H1 (cell line): ENCODE data around the gene DIPK1A. TPM values are rescaled to one million over a fixed set of nuclear protein-coding genes. Genes with fewer than 3 reads are reported as not detected.

ENCODE experiments used
- CTCF ChIA-PET: fragments of 300-600 bp; sonication (Branson Sonifier 250); formaldehyde crosslinking; loops from one replicate; lab custom pipeline; 2021; ENCODE audit not compliant: partially characterized antibody; lab: Charles Lee
- POLR2A ChIA-PET: fragments of 300-600 bp; sonication (Branson Sonifier 250); formaldehyde crosslinking; loops from one replicate; lab custom pipeline; 2021; ENCODE audit warnings: inconsistent platforms; ENCODE audit not compliant: partially characterized antibody; lab: Charles Lee
- DNase-seq, 2 experiments: peaks; one replicate each; pipeline versions ENCODE4 v3.0.0 to v3.0.0-alpha.2; 2010 to 2022; ENCODE audit warnings: low spot score in 2 of 2, low read depth in 1 of 2, mixed read lengths in 1 of 2
- FAIRE-seq: peaks from 2 replicates; lab custom pipeline; 2011; peaks lifted over from hg19 to GRCh38; lab: Jason Lieb, UNC
- H2AFZ ChIP-seq: 2 replicates; pipeline ENCODE4 v1.8.1; 2012; ENCODE audit warnings: low read length, inconsistent platforms
- H2AK5ac ChIP-seq: 2 replicates; pipeline ENCODE4 v1.6.1; 2013; ENCODE audit warnings: low read depth, low read length
- H2BK120ac ChIP-seq: replicated peaks from 2 replicates; pipeline ENCODE3; 2013; ENCODE audit warnings: low read depth, low read length, inconsistent platforms
- H2BK12ac ChIP-seq: 2 replicates; pipeline ENCODE4 v1.6.1; 2013; ENCODE audit warnings: low read depth, low read length
- H2BK15ac ChIP-seq: 2 replicates; pipeline ENCODE4 v1.6.1; 2013; ENCODE audit warnings: low read length
- H2BK20ac ChIP-seq: 2 replicates; pipeline ENCODE4 v1.6.1; 2013; ENCODE audit warnings: low read length
- H2BK5ac ChIP-seq: 2 replicates; pipeline ENCODE4 v1.6.1; 2013; ENCODE audit warnings: low read depth, low read length
- H3K14ac ChIP-seq: 2 replicates; pipeline ENCODE4 v1.6.1; 2013; ENCODE audit warnings: inconsistent platforms; ENCODE audit not compliant: insufficient read length
- H3K18ac ChIP-seq: 2 replicates; pipeline ENCODE4 v1.6.1; 2013; ENCODE audit warnings: low read length; ENCODE audit errors: extremely low read depth
- H3K23ac ChIP-seq: 2 replicates; pipeline ENCODE4 v1.6.1; 2013; ENCODE audit warnings: inconsistent platforms; ENCODE audit not compliant: insufficient read length
- H3K23me2 ChIP-seq: 2 replicates; pipeline ENCODE4 v1.6.1; 2013; ENCODE audit warnings: low read depth, low read length
- H3K27ac ChIP-seq: 2 replicates; pipeline ENCODE4 v1.6.1; 2011; ENCODE audit warnings: low read depth, low read length, inconsistent platforms
- H3K27me3 ChIP-seq, 4 experiments: replicated peaks in 1 of 4; 1 replicate in 1 of 4; 2 replicates in 3 of 4; pipeline versions ENCODE4 v1.6.1 to v1.8.1; 2011 to 2013; ENCODE audit warnings: low read length in 3 of 4, mild to moderate bottlenecking in 3 of 4, inconsistent platforms in 2 of 4, mixed read lengths in 2 of 4, moderate library complexity in 1 of 4; ENCODE audit not compliant: control insufficient read depth in 3 of 4, insufficient read depth in 3 of 4; ENCODE audit errors: extremely low read depth in 1 of 4
- H3K36me3 ChIP-seq, 4 experiments: 2 replicates each; pipeline versions ENCODE4 v1.6.1 to v1.8.1; 2011 to 2013; ENCODE audit warnings: mild to moderate bottlenecking in 4 of 4, low read length in 3 of 4, moderate library complexity in 2 of 4, control low read depth in 1 of 4, inconsistent platforms in 1 of 4; ENCODE audit not compliant: insufficient read depth in 4 of 4, control insufficient read depth in 2 of 4
- H3K4ac ChIP-seq: replicated peaks from 2 replicates; pipeline ENCODE3; 2013; ENCODE audit warnings: low read length, low read depth, mixed read lengths, inconsistent platforms; ENCODE audit not compliant: insufficient read length
- H3K4me1 ChIP-seq, 4 experiments: replicated peaks in 1 of 4; 1 replicate in 1 of 4; 2 replicates in 3 of 4; pipeline versions ENCODE4 v1.6.1 to v1.8.1; 2011 to 2013; ENCODE audit warnings: low read length in 3 of 4, inconsistent platforms in 2 of 4, mixed read lengths in 1 of 4; ENCODE audit not compliant: insufficient read depth in 4 of 4, control insufficient read depth in 3 of 4
- H3K4me2 ChIP-seq, 2 experiments: 2 replicates each; pipeline versions ENCODE4 v1.6.1 to v1.8.1; 2011 to 2013; ENCODE audit warnings: low read depth in 2 of 2, low read length in 2 of 2, control low read depth in 1 of 2, inconsistent platforms in 1 of 2, mild to moderate bottlenecking in 1 of 2; ENCODE audit not compliant: insufficient read depth in 1 of 2
- H3K4me3 ChIP-seq, 4 experiments: fragments of 200-600, 300-600 bp in 1 of 4; sonication (generic), shearing (Covaris generic), sonication (Bioruptor Twin) in 1 of 4; 2 replicates each; pipeline versions ENCODE4 v1.5.1 to v1.8.1; 2011 to 2016; ENCODE audit warnings: low read length in 4 of 4, low read depth in 3 of 4, control low read depth in 2 of 4, inconsistent platforms in 2 of 4, mild to moderate bottlenecking in 2 of 4, mixed read lengths in 1 of 4, moderate library complexity in 1 of 4; ENCODE audit not compliant: insufficient read depth in 2 of 4; ENCODE audit errors: extremely low read depth in 1 of 4
- H3K56ac ChIP-seq: replicated peaks from 2 replicates; pipeline ENCODE3; 2013; ENCODE audit warnings: low read depth, mild to moderate bottlenecking, mixed read lengths, low read length, inconsistent platforms; ENCODE audit not compliant: insufficient read length
- H3K79me1 ChIP-seq: 2 replicates; pipeline ENCODE4 v1.6.1; 2013; ENCODE audit warnings: low read depth, low read length, control low read depth
- H3K79me2 ChIP-seq, 2 experiments: 2 replicates each; pipeline versions ENCODE4 v1.6.1 to v1.8.1; 2012 to 2013; ENCODE audit warnings: low read length in 2 of 2, mild to moderate bottlenecking in 2 of 2, inconsistent platforms in 1 of 2; ENCODE audit not compliant: insufficient read depth in 2 of 2, control insufficient read depth in 1 of 2
- H3K9ac ChIP-seq, 4 experiments: replicated peaks in 1 of 4; 1 replicate in 1 of 4; 2 replicates in 3 of 4; pipeline versions ENCODE4 v1.6.1 to v1.8.1; 2011 to 2013; ENCODE audit warnings: low read depth in 3 of 4, low read length in 3 of 4, control low read depth in 2 of 4, mild to moderate bottlenecking in 2 of 4, moderate library complexity in 2 of 4, inconsistent platforms in 1 of 4; ENCODE audit errors: extremely low read depth in 1 of 4
- H3K9me3 ChIP-seq, 2 experiments: 2 replicates each; pipeline versions ENCODE4 v1.6.1 to v1.8.1; 2012 to 2013; ENCODE audit warnings: mild to moderate bottlenecking in 2 of 2, moderate library complexity in 2 of 2, control low read depth in 1 of 2, inconsistent platforms in 1 of 2, low read depth in 1 of 2, low read length in 1 of 2, mixed read lengths in 1 of 2; ENCODE audit not compliant: insufficient read depth in 2 of 2
- H4K20me1 ChIP-seq, 2 experiments: replicated peaks in 1 of 2; 2 replicates each; pipeline versions ENCODE3 to v1.8.1; 2011 to 2013; ENCODE audit warnings: inconsistent platforms in 2 of 2, low read length in 2 of 2, mild to moderate bottlenecking in 1 of 2; ENCODE audit not compliant: insufficient read depth in 2 of 2, control insufficient read depth in 1 of 2
- H4K5ac ChIP-seq: 2 replicates; pipeline ENCODE4 v1.6.1; 2013; ENCODE audit warnings: low read length, low read depth, mixed read lengths, inconsistent platforms; ENCODE audit not compliant: insufficient read length
- H4K8ac ChIP-seq: 2 replicates; pipeline ENCODE4 v1.8.0; 2013; ENCODE audit warnings: mild to moderate bottlenecking, moderate library complexity, low read length, inconsistent platforms; ENCODE audit not compliant: insufficient read depth; ENCODE audit errors: extremely low read depth
- H4K91ac ChIP-seq: replicated peaks from 2 replicates; pipeline ENCODE3; 2013; ENCODE audit warnings: low read length, mixed read lengths, inconsistent platforms; ENCODE audit not compliant: insufficient read length
- BRCA1 ChIP-seq: IDR thresholded peaks from 2 replicates; pipeline ENCODE4 v1.6.1; 2012; ENCODE audit warnings: low read depth, low read length, improper control_type of control experiment
- KDM4A ChIP-seq: IDR thresholded peaks from one replicate; pipeline ENCODE4 v1.7.1; 2012; ENCODE audit warnings: low read depth, mild to moderate bottlenecking, moderate library complexity, low read length, inconsistent platforms; ENCODE audit not compliant: severe bottlenecking
- SRF ChIP-seq: IDR thresholded peaks from 2 replicates; pipeline ENCODE4 v1.6.1; 2011; ENCODE audit warnings: mild to moderate bottlenecking, low read depth, low read length, moderate library complexity
- TCF12 ChIP-seq: IDR thresholded peaks from 2 replicates; pipeline ENCODE4 v1.6.1; 2011; ENCODE audit warnings: low read depth, mild to moderate bottlenecking, low read length
- WGBS, 2 experiments: shearing (Covaris generic) in 1 of 2; methylation state at CpG; one replicate each; pipeline versions ENCODE4 v1.1.6 to v1.1.7; 2013 to 2015; ENCODE audit warnings: low lambda C conversion rate in 2 of 2, mixed read lengths in 2 of 2, inconsistent platforms in 1 of 2, low coverage in 1 of 2, missing lambda C conversion rate in 1 of 2; ENCODE audit not compliant: insufficient replicate concordance in 2 of 2, insufficient coverage in 1 of 2, insufficient read length in 1 of 2; ENCODE audit errors: extremely low coverage in 1 of 2, missing lambda C conversion rate in 1 of 2; 5-methylcytosine and 5-hydroxymethylcytosine counted together
- polyA plus RNA-seq, 7 experiments: library from polyadenylated mRNA; depleted of rRNA in 3 of 7; stranded (reverse) in 5 of 7; unstranded in 2 of 7; fragments of >200 nt in 5 of 7; fragments of 200-250 nt in 2 of 7; gene quantifications; 1 replicate in 5 of 7; 2 replicates in 1 of 7; 4 replicates in 1 of 7; pipeline versions ENCODE4 v1.2.1 to v1.2.3, GENCODE V29; 2011 to 2013; ENCODE audit warnings: missing spikeins in 2 of 7, mixed read lengths in 2 of 7
- total RNA-seq: library from RNA; stranded (reverse); fragmentation: NEBNext Ultra II Directional; extraction: Animal tissue kit (Norgen Biotek cat#: 25700); gene quantifications from 2 replicates; pipeline ENCODE4 v1.2.1, GENCODE V29; 2021

DIPK1A gene
- total and polyA plus RNA-seq, 2 of the 8 experiments (the other 6 are each of a cell fraction or from before 2014, with no cell fraction given) = 2.5 to 5.0 TPM

- Histone ChIP-seq H3K4me3 (no peak overlapping the region), H3K56ac (no peak overlapping the region), H3K4me1 (no peaks in the 10 kb centered on the region), H3K79me1 (no peaks in the 10 kb centered on the region), H2BK5ac (no peak overlapping the region), H2BK12ac (no peak overlapping the region), H3K27ac (no peak overlapping the region), H2BK120ac (no peak overlapping the region), H3K23ac (no peak overlapping the region), H3K4ac (no peak overlapping the region), H4K5ac (no peak overlapping the region), H2AFZ (no peak overlapping the region), H3K4me2 (no peak overlapping the region), H3K18ac (no peak overlapping the region), H2BK15ac (no peak overlapping the region), H3K23me2 (no peaks in the 10 kb centered on the region), H3K9ac (no peak overlapping the region), H3K9me3 (no peaks in the 10 kb centered on the region), H4K8ac (no peak overlapping the region), H3K79me2 (no peaks in the 10 kb centered on the region), H3K14ac (no peak overlapping the region), H2BK20ac (no peak overlapping the region), H3K36me3 (no peaks in the 10 kb centered on the region), H3K27me3 (no peaks in the 10 kb centered on the region), H4K20me1 (no peaks in the 10 kb centered on the region), H4K91ac (no peak overlapping the region), H2AK5ac (no peak overlapping the region)
- 81% methylated on average over 1 of the region's 1 CpG; no CpG with 5 or more reads in 1 of the 2 experiments for WGBS, 2 experiments
- CTCF ChIA-PET = interaction anchor here (0.5 to 5.2 kb wide), 10 partner anchors 9 to 1934 kb away, joined by 3 to 22 read pairs (median 4); no protein-coding TSS in a partner anchor
- no peak for DNase-seq
- FAIRE-seq = no peak
- POLR2A ChIA-PET = interaction anchor here (0.7 to 1.3 kb wide), 3 partner anchors 69 to 107 kb away, joined by 3 read pairs; partner anchors contain the start of gene RPL5
- TF ChIP-seq SRF (no peak), TCF12 (no peak), KDM4A (no peak), BRCA1 (no peak)
Measured at GRCh38 chr1:92901126-92901525, 60.1 kb downstream of the DIPK1A start.
